A673 (cell line): ENCODE measurements around the gene MMP24OS.

Experiments used
- CTCF ChIP-seq: fragments of 300-800, 200-600 bp; sonication (generic); conservative IDR thresholded peaks from 2 replicates; pipeline ENCODE4 v1.5.1; 2017; ENCODE audit warnings: low read depth, mild to moderate bottlenecking, antibody characterized with exemption, low read length, moderate library complexity, mixed read lengths
- EZH2 ChIP-seq: fragments of 200-600 bp; sonication (generic); IDR thresholded peaks from 2 replicates; pipeline ENCODE4 v1.6.1; 2017; ENCODE audit warnings: borderline replicate concordance, low read depth, mild to moderate bottlenecking, mixed read lengths, antibody characterized with exemption, low read length; ENCODE audit not compliant: poor library complexity, severe bottlenecking

GRCh38 chr20:35292504-35293285 lies 14.8 kb upstream of the MMP24OS start:
- no peak for TF ChIP-seq CTCF
- no peak for TF ChIP-seq EZH2
